ENCODE measurements around the gene TBCD.

GRCh38 chr17:82815790-82816305 is 64.0 kb downstream of the TBCD start:
- TF ChIP-seq TSHZ1 (tag by site-specific recombination; IDR thresholded peaks at IDR 0.05; ENCODE audit: borderline replicate concordance) (no peak), GLIS1 (tag by site-specific recombination; IDR thresholded peaks at IDR 0.05) (no peak), CTCF (tag by site-specific recombination; IDR thresholded peaks at IDR 0.05) (no peak), GLI4 (tag by site-specific recombination; IDR thresholded peaks at IDR 0.05) (no peak), ZBTB21 (tag by site-specific recombination; IDR thresholded peaks at IDR 0.05) (no peak), ZNF777 (tag by site-specific recombination; IDR thresholded peaks at IDR 0.05; ENCODE audit: borderline replicate concordance) (no peak), ELK4 (IDR thresholded peaks at IDR 0.05; ENCODE audit: borderline replicate concordance, low read depth, low read length) (no peak), ZNF449 (tag by site-specific recombination; IDR thresholded peaks at IDR 0.05) (no peak), ZNF311 (tag by site-specific recombination; IDR thresholded peaks at IDR 0.05; ENCODE audit: borderline replicate concordance) (no peak), ZNF664 (tag by site-specific recombination; IDR thresholded peaks at IDR 0.05) (no peak), ZNF302 (tag by site-specific recombination; IDR thresholded peaks at IDR 0.05; ENCODE audit: low read depth) (no peak)

All from HEK293 (cell line).